OCI-M1 (cell line): ENCODE results near the gene ABCC1.
A peak's percentile ranks its signal among the peaks of the same experiment; 100 is the strongest.
"Not testable (repeated sequence)": the region's sequence is repeated elsewhere in the genome, so short reads cannot be mapped to it uniquely, and the experiment has no call there.

Experiments used
- DNase-seq: peaks from one replicate; lab custom pipeline; 2025; lab: John Stamatoyannopoulos, UW

ABCC1 gene

GRCh38 chr16:15967655-15968315, 18.4 kb downstream of the ABCC1 start:
- no peak for DNase-seq

DNA sequence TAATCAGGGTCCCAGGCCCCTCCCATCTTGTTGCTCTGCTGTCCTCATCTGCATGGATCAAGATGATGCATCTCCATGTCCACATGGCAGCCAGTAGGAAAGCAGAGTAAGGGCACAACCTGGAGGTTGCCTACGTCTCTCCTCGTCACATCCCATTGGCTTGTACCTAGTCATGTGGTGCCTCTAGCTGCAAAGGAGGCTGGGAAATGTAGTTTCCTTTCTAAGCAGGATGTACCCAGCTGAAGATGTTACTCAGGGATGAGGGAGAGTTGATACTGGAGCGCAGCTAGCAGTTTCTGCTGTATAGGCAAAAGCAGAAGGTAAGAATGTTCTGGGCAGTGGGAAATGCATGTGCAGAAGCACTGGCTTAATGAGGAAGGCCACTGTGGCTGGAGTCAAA, 20.8 kb downstream of the ABCC1 start:
- peak; percentile 9 for DNase-seq

- DNase-seq: no peak
Observed at GRCh38 chr16:15970743-15971439, 21.5 kb downstream of the ABCC1 start.

DNA sequence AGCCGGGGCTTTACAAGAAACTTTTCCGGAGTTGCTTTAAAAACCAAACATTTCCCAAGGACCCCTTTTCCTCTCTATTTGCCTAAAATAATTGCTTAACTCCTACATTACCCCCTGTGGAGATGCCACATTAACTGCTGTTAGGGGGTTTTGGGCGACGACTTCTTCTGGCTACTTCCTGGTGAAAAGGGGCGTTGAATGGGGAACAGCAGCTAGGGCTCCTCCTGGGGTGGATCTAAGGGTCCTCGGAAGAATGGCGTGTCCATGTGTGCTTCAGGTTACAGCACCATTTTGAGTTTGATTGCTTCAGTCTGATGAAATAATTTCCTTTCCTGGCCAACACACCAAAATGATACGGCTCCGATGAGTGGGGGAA, 22.0 kb downstream of the ABCC1 start:
- DNase-seq: no peak

DNA sequence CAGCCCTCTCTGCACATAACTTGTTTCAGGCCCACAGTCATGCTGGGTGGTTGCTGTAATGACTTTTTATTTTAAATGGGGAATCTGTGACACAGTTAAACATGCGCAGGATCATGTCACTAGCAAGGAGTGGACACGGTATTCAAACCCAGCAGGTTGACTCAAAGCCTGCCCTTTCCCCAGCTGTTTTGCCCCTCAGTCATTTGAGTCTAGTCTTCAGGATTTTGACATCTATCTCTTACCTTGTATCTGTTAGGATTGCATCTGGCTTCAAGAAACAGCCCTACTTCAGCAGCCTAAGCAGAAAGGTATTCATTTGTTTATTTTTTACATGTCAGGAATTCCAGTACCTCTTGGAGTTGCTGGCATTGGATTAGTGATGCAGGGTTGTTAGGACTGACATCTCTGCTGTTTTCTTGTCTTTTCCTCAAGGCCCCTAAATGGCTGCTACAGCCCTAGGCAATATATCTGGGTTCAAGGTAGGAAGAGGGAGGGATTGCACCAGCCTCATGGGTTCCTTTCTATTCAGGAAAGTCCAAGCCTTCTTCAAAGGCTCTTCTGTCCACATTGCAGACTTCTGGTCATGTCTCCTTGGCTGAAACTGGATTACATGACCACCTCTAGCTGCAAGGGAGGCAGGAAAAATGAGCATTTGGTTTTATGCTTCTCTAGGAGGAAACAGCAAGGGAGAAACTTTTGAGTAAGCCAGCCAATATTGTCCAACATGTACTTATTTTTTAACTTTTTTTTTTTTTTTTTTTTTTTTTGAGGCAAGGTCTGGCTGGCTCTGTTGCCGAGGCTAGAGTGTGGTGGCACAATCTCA, 22.8 kb downstream of the ABCC1 start:
- peak; percentile 18 for DNase-seq

DNA sequence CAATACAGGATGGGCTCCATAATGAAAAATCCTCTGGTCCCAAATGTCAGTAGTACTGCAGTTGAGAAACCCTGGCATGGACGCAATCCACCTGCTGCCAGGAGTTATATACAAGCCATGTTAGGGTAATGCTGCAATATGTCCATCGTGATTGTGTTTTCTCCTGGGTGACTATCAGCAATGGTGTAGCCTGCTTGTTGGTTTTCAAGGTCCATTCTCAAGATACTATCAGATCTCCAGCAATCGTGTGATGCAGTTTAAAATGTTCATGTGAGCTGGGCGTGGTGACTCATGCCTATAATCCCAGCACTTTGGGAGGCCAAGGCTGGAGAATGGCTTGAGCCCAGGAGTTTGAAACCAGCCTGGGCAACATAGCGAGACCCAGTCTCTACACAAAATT, 24.0 kb downstream of the ABCC1 start:
- DNase-seq: no peak

GRCh38 chr16:15974057-15974456, 24.6 kb downstream of the ABCC1 start:
- DNase-seq: no peak

- DNase-seq: no peak
Observed at GRCh38 chr16:15975172-15975571, 25.8 kb downstream of the ABCC1 start.

DNA sequence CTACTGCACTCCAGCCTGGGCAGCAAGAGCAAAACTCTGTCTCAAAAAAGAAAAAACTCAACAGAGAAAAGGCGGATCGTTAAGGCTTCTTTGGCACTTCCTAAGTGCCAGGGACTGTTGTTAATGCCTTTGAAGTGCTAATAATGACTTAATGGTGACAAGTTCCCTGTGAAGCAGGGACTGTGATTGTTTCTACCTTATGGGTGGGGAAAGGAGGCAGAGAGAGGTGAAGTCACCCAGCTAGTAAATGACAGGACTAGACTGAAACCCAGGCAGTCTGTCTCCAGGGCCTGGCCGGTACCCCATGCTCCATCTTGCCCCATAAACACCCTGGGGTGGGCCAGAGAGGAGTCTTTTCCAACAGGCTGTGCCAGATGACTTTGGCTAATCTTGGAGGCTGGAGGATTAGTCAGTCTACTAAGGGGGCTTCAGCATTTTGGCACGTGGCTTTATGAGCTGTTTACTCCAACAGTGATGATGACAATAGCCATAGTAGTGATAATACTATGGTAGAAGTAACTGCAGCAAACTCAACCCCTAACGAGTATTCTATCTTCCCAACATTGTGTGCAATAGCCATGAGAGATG, 26.9 kb downstream of the ABCC1 start:
- no peak for DNase-seq

GRCh38 chr16:15976929-15977637, 27.7 kb downstream of the ABCC1 start:
- no peak for DNase-seq

DNA sequence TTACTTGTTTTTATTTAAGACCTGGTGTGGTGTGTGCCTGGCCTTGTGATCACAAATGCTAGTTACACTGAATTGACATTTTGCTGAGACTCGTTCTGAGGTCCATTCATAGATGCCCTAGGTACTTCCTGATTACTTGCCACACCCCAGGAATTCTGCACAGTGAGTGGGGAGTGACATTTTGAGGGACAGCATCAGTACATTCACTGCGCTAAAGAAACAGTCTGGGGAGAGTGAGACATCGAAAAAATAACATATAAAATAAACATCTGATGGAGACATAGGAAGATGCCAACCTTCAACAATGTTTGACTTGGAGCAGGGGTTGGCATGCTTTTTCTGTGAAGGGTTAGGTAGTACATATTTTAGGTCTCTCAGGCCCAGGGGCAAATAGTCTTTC, 30.4 kb downstream of the ABCC1 start:
- DNase-seq: no peak

DNA sequence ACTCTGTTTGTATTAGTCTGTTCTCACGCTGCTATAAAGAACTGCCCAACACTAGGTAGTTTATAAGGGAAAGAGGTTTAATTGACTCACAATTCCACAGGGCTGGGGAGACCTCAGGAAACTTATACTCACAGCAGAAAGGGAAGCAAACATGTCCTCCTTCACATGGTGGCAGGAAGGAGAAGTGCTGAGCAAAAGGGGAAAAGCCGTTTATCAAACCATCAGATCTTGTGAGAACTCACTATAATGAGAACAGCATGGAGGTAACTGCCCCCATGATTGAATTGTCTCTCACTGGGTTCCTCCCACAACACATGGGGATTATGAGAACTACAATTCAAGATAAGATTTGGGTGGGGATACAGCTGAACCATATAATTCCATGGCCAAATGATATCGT, 30.9 kb downstream of the ABCC1 start:
- DNase-seq: peak; percentile 30

GRCh38 chr16:15981382-15981781, 32.0 kb downstream of the ABCC1 start:
- peak; percentile 19 for DNase-seq

- not testable (repeated sequence) for DNase-seq
Observed at GRCh38 chr16:15982194-15982915, 32.9 kb downstream of the ABCC1 start.

- DNase-seq: no peak
Observed at GRCh38 chr16:15983898-15984297, 34.5 kb downstream of the ABCC1 start.

- DNase-seq: no peak
Observed at GRCh38 chr16:15985144-15985543, 35.7 kb downstream of the ABCC1 start.

DNA sequence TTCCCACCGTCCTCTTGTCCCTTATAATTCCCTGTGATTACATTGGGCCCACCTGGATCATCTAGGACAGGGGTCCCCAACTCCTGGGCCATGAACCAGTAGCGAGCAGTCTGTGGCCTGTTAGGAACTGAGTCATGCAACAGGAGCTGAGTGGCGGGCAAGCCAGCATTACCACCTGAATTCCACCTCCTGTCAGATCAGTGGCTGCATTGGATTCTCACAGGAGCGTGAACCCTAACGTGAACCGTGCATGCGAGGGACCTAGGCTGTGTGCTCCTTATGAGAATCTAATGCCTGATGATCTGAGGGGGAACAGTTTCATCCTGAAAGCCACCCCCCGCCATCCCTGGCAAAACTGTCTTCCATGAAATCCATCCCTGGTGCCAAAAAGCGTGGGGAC, 36.8 kb downstream of the ABCC1 start:
- no peak for DNase-seq

GRCh38 chr16:15988268-15989013, 39.0 kb downstream of the ABCC1 start:
- DNase-seq: peak; percentile 94

DNA sequence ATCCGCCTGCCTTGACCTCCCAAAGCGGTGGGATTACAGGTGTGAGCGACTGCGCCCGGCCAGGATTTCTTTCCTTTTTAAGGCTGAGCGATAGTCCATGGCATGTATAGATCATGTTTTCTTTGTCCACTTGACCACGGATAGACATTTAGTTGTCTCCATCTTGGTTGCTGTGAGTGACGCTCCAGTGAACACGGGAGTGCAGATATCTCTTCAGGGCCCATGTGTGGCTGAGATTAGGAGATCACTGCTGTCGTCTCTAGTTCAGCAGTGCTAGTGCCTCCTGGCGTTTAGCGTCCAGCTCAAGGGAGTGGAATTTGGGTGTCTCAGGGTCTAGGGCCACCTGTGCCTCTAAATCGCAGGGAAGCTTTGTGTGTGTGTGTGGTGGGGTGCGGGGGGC, 41.5 kb downstream of the ABCC1 start:
- DNase-seq: no peak

GRCh38 chr16:15993128-15993527, 43.7 kb downstream of the ABCC1 start:
- DNase-seq: no peak

- DNase-seq: no peak
Observed at GRCh38 chr16:15993541-15993940, 44.1 kb downstream of the ABCC1 start.
